ENCODE measurements around the gene PARD3.

- TF ChIP-seq CTCF (IDR thresholded peaks at IDR 0.05) (no peak), POLR2A (IDR thresholded peaks at IDR 0.05) (no peak)
Measured at GRCh38 chr10:34677591-34677990, 137.5 kb downstream of the PARD3 start.
